Hepatocyte (in vitro differentiated cells): ENCODE measurements around the gene DENND1A. TPM values are rescaled to one million over a fixed set of nuclear protein-coding genes. Genes with fewer than 3 reads are reported as not detected.

ENCODE experiments used
- DNase-seq: peaks from one replicate; pipeline ENCODE4 v3.0.0-alpha.2; 2016; ENCODE audit warnings: low spot score
- H2AFZ ChIP-seq: fragments of 200-600 bp; sonication (generic); 2 replicates; pipeline ENCODE4 v1.6.0; 2016; ENCODE audit warnings: antibody characterized with exemption, mild to moderate bottlenecking
- H3K27ac ChIP-seq: fragments of 200-600 bp; sonication (generic); 2 replicates; pipeline ENCODE4 v1.5.1; 2016; ENCODE audit warnings: mild to moderate bottlenecking
- H3K27me3 ChIP-seq: fragments of 200-600 bp; sonication (generic); 2 replicates; pipeline ENCODE4 v1.6.1; 2016
- H3K36me3 ChIP-seq: fragments of 200-600 bp; sonication (generic); replicated peaks from 2 replicates; pipeline ENCODE4 v1.5.1; 2016; ENCODE audit warnings: low read depth; ENCODE audit not compliant: insufficient read depth
- H3K4me1 ChIP-seq: fragments of 200-600 bp; sonication (generic); 2 replicates; pipeline ENCODE4 v1.5.1; 2016; ENCODE audit warnings: mild to moderate bottlenecking, moderate library complexity; ENCODE audit not compliant: insufficient read depth
- H3K4me2 ChIP-seq: fragments of 200-600 bp; sonication (generic); 2 replicates; pipeline ENCODE4 v1.6.0; 2016
- H3K4me3 ChIP-seq: fragments of 200-600 bp; sonication (generic); 2 replicates; pipeline ENCODE4 v1.5.1; 2016; ENCODE audit warnings: mild to moderate bottlenecking
- H3K79me2 ChIP-seq: fragments of 200-600 bp; sonication (generic); 2 replicates; pipeline ENCODE4 v1.6.0; 2017; ENCODE audit warnings: mild to moderate bottlenecking
- H3K9me2 ChIP-seq: fragments of 200-600 bp; sonication (generic); replicated peaks from 2 replicates; pipeline ENCODE4 v1.6.0; 2017; ENCODE audit warnings: mild to moderate bottlenecking; ENCODE audit not compliant: insufficient read depth
- H3K9me3 ChIP-seq: fragments of 200-600 bp; sonication (generic); 2 replicates; pipeline ENCODE4 v1.5.1; 2016; ENCODE audit warnings: low read depth, mild to moderate bottlenecking
- H4K20me1 ChIP-seq: fragments of 200-600 bp; sonication (generic); 2 replicates; pipeline ENCODE4 v1.6.0; 2016; ENCODE audit warnings: mild to moderate bottlenecking; ENCODE audit not compliant: insufficient read depth, poor library complexity, severe bottlenecking
- EZH2 ChIP-seq: fragments of 200-600 bp; sonication (generic); IDR thresholded peaks from 2 replicates; pipeline ENCODE4 v1.6.1; 2016; ENCODE audit warnings: antibody characterized with exemption, mild to moderate bottlenecking, borderline replicate concordance
- EZH2phosphoT487 ChIP-seq: fragments of 200-600 bp; sonication (generic); IDR thresholded peaks from one replicate; pipeline ENCODE4 v1.6.1; 2018; ENCODE audit warnings: antibody characterized with exemption, mild to moderate bottlenecking, low read depth, moderate library complexity; ENCODE audit not compliant: unreplicated experiment, severe bottlenecking
- WGBS: methylation state at CpG from one replicate; pipeline ENCODE4 v1.1.6; 2016; ENCODE audit warnings: low lambda C conversion rate; ENCODE audit errors: missing lambda C conversion rate; 5-methylcytosine and 5-hydroxymethylcytosine counted together
- polyA plus RNA-seq: library from polyadenylated mRNA; unstranded; fragments of >200 nt; fragmentation: Nextera tagmentation; extraction: Ambion mirVana; gene quantifications from 2 replicates; pipeline ENCODE4 v1.2.1, GENCODE V29; 2016
- total RNA-seq: library from RNA; depleted of rRNA; stranded (reverse); fragments of >200 nt; gene quantifications from 2 replicates; pipeline ENCODE4 v1.2.3, GENCODE V29; 2014
- TF ChIP-seq, protein P1 (sequence below): fragments of 200-600 bp; sonication (generic); IDR thresholded peaks from 2 replicates; pipeline ENCODE4 v1.5.1; 2016; ENCODE audit warnings: antibody characterized with exemption, mild to moderate bottlenecking; ENCODE audit not compliant: poor library complexity

Gene DENND1A
- total and polyA plus RNA-seq, 2 experiments from 2014 or later = 24.0 to 28.9 TPM

DNA sequence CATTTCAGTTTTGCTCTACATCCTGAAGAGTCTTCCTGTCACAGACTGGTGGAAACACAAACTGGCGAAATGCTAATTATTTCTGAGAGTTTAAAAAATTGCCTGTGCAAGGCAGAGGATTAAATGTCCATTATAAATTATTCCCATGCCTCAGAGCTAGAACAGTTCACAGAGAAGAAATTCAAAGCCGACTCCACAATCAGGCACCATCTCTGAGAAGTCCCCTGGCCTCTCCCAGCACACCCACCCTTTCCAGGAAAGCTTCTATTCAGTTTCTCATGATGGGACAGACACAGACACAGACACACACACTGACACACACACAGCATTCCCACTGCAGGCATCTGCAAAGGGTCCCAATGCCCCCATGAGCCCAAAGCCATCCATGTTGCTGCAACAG is 253.1 kb downstream of the DENND1A start:
- Histone ChIP-seq H3K4me1 (peaks cover 18% of the 10 kb centered on the region), H2AFZ (no peak overlapping the region), H3K36me3 (no peaks in the 10 kb centered on the region), H3K27ac (no peak overlapping the region), H4K20me1 (peaks cover 30% of the 10 kb centered on the region), H3K4me2 (no peak overlapping the region), H3K27me3 (peaks cover 51% of the 10 kb centered on the region), H3K79me2 (no peaks in the 10 kb centered on the region), H3K9me3 (no peaks in the 10 kb centered on the region), H3K9me2 (no peaks in the 10 kb centered on the region), H3K4me3 (no peak overlapping the region)
- no peak for DNase-seq
- WGBS = 84% methylated on average over 2 of the region's 2 CpGs
- TF ChIP-seq EZH2phosphoT487 = no peak
- no peak for TF ChIP-seq EZH2

DNA sequence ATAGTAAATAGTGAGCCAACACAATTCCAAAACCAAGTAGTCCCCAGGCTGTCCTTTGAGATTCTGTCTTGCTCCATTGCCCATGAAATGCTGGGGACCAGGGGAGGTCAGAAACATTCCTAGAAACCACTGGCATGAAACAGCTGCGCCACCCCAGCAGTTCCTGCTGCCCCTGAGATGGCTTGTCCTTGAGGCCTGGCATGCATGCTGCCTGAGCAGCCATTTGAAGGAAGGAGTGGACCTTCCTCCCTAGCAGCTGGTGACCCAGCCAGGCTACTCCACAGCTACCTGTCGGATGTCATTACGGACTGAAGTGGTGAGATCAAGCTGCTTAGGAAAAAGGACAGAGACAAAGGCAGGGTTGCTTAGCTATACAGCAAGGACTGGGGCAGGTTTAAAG is 260.6 kb downstream of the DENND1A start:
- no peak overlapping the region for H3K27ac ChIP-seq
- 90% methylated on average over 3 of the region's 3 CpGs for WGBS
- H3K79me2 ChIP-seq = no peaks in the 10 kb centered on the region
- H3K9me2 ChIP-seq = no peaks in the 10 kb centered on the region
- H3K27me3 ChIP-seq = peaks cover 26% of the 10 kb centered on the region
- H3K4me3 ChIP-seq = no peak overlapping the region
- H3K9me3 ChIP-seq = no peaks in the 10 kb centered on the region
- H3K4me2 ChIP-seq = no peak overlapping the region
- no peak overlapping the region for H2AFZ ChIP-seq
- no peak for DNase-seq
- H4K20me1 ChIP-seq = no peaks in the 10 kb centered on the region
- H3K4me1 ChIP-seq = no peaks in the 10 kb centered on the region
- no peaks in the 10 kb centered on the region for H3K36me3 ChIP-seq
- TF ChIP-seq EZH2phosphoT487 = no peak
- TF ChIP-seq, protein P1, sequence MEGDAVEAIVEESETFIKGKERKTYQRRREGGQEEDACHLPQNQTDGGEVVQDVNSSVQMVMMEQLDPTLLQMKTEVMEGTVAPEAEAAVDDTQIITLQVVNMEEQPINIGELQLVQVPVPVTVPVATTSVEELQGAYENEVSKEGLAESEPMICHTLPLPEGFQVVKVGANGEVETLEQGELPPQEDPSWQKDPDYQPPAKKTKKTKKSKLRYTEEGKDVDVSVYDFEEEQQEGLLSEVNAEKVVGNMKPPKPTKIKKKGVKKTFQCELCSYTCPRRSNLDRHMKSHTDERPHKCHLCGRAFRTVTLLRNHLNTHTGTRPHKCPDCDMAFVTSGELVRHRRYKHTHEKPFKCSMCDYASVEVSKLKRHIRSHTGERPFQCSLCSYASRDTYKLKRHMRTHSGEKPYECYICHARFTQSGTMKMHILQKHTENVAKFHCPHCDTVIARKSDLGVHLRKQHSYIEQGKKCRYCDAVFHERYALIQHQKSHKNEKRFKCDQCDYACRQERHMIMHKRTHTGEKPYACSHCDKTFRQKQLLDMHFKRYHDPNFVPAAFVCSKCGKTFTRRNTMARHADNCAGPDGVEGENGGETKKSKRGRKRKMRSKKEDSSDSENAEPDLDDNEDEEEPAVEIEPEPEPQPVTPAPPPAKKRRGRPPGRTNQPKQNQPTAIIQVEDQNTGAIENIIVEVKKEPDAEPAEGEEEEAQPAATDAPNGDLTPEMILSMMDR = no peak
- TF ChIP-seq EZH2 = no peak

DNA sequence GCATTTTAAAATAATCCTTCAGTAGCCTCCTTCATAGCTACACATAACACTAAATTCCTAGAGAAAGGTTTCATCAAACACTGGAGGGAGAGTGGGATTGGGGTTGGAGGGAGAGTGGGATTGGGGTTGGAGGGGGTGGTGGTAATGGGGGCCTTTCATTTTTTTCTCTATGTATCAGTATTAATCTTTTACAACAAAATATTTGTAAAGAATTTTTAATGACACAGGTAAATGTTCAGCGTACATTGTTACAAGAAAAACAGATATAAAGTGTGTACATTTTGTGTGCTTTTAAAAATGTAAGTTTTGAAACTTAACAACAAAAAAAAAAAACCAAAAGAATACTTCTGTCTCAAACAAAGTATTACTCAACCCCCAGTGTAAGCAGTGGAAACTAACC is 266.4 kb downstream of the DENND1A start:
- no peak overlapping the region for H3K4me2 ChIP-seq
- no peak for TF ChIP-seq EZH2phosphoT487
- TF ChIP-seq EZH2 = no peak
- TF ChIP-seq, protein P1 = no peak
- peaks cover 4% of the 10 kb centered on the region for H3K9me3 ChIP-seq
- H4K20me1 ChIP-seq = no peaks in the 10 kb centered on the region
- WGBS = 100% methylated on average over 1 of the region's 1 CpG
- H3K9me2 ChIP-seq = no peaks in the 10 kb centered on the region
- H3K36me3 ChIP-seq = no peaks in the 10 kb centered on the region
- H3K4me1 ChIP-seq = no peaks in the 10 kb centered on the region
- H3K27me3 ChIP-seq = peaks cover 4% of the 10 kb centered on the region
- no peak for DNase-seq
- H3K79me2 ChIP-seq = no peaks in the 10 kb centered on the region
- H3K27ac ChIP-seq = no peak overlapping the region
- no peak overlapping the region for H3K4me3 ChIP-seq
- H2AFZ ChIP-seq = no peak overlapping the region

DNA sequence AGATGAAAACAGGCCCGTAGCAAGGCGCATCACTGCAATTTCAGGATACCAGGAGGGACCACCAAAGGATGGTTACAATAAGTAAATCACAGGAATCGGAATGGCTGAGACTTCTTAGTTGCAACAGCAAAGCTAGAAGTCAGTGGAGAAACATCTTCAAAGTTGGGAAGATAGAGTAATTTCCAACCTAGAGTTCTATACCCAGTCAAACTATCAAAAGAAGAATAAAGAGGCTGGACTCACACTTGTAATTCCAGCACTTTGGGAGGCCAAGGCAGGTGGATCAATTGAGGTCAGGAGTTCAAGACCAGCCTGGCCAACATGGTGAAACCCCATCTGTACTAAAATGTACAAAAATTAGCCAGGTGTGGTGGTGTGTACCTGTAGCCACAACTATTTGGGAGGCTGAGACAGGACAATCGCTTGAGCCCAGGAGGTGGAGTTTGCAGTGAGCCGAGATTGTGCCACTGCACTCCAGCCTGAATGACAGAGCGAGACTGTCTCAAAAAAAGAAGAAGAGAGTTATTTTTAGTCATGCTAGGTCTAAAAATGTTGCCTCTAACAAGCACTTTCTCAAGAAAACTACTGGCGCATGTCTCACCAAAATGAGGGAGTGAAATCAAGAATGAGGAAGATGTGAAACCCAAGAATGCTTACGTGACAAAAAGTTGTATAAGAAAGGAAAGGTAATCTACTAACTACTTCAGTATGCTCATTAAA is 267.7 kb downstream of the DENND1A start:
- 99% methylated on average over 8 of the region's 8 CpGs for WGBS
- H2AFZ ChIP-seq = no peak overlapping the region
- no peaks in the 10 kb centered on the region for H4K20me1 ChIP-seq
- peaks cover 4% of the 10 kb centered on the region for H3K27me3 ChIP-seq
- H3K4me1 ChIP-seq = no peaks in the 10 kb centered on the region
- H3K36me3 ChIP-seq = no peaks in the 10 kb centered on the region
- no peak overlapping the region for H3K4me3 ChIP-seq
- TF ChIP-seq, protein P1 = no peak
- TF ChIP-seq EZH2 (no peak), EZH2phosphoT487 (no peak)
- no peak overlapping the region for H3K4me2 ChIP-seq
- H3K79me2 ChIP-seq = no peaks in the 10 kb centered on the region
- DNase-seq = no peak
- no peaks in the 10 kb centered on the region for H3K9me2 ChIP-seq
- H3K9me3 ChIP-seq = peaks cover 4% of the 10 kb centered on the region
- H3K27ac ChIP-seq = no peak overlapping the region
